CD14-positive monocyte (primary cell): ENCODE results near the gene DVL2. TPM values are rescaled to one million over a fixed set of nuclear protein-coding genes. Genes with fewer than 3 reads are reported as not detected.

Experiments used
- DNase-seq, 3 donors: peaks; one replicate each; pipeline ENCODE4 v3.0.0-alpha.2; 2011 to 2022
- H2AFZ ChIP-seq: 2 replicates; pipeline ENCODE4 v1.6.0; 2012; ENCODE audit warnings: mild to moderate bottlenecking, low read depth, low read length, inconsistent platforms; ENCODE audit not compliant: insufficient read depth, poor library complexity, severe bottlenecking
- H3K27ac ChIP-seq, 2 donors: 1 replicate in 1 of 2; 2 replicates in 1 of 2; pipeline ENCODE4 v1.5.1; 2012 to 2013; ENCODE audit warnings: low read length in 2 of 2, control low read depth in 1 of 2, inconsistent platforms in 1 of 2, low read depth in 1 of 2, mild to moderate bottlenecking in 1 of 2
- H3K27me3 ChIP-seq, 2 donors: one replicate each; pipeline versions ENCODE4 v1.6.0 to v1.6.1; 2011 to 2013; ENCODE audit warnings: low read length in 2 of 2; ENCODE audit not compliant: control insufficient read depth in 2 of 2, insufficient read depth in 2 of 2
- H3K36me3 ChIP-seq, 2 donors: replicated peaks in 1 of 2; 1 replicate in 1 of 2; 2 replicates in 1 of 2; pipeline versions ENCODE4 v1.5.1 to v1.6.1; 2012 to 2013; ENCODE audit warnings: low read length in 2 of 2, control low read depth in 1 of 2, inconsistent platforms in 1 of 2, mild to moderate bottlenecking in 1 of 2; ENCODE audit not compliant: insufficient read depth in 2 of 2, control insufficient read depth in 1 of 2
- H3K4me1 ChIP-seq, 2 donors: 1 replicate in 1 of 2; 2 replicates in 1 of 2; pipeline versions ENCODE4 v1.5.1 to v1.6.1; 2012 to 2013; ENCODE audit warnings: low read length in 2 of 2, control low read depth in 1 of 2, inconsistent platforms in 1 of 2, mild to moderate bottlenecking in 1 of 2, moderate library complexity in 1 of 2; ENCODE audit not compliant: insufficient read depth in 2 of 2, control insufficient read depth in 1 of 2
- H3K4me2 ChIP-seq: replicated peaks from 2 replicates; pipeline ENCODE3; 2012; ENCODE audit warnings: low read length, moderate library complexity, mild to moderate bottlenecking; ENCODE audit not compliant: poor library complexity, severe bottlenecking; ENCODE audit errors: extremely low read depth
- H3K4me3 ChIP-seq, 3 experiments: fragments of 200-600 bp in 1 of 3; sonication (generic) in 1 of 3; replicated peaks in 1 of 3; 1 replicate in 2 of 3; 2 replicates in 1 of 3; pipeline ENCODE4 v1.5.1; 2011 to 2013; ENCODE audit warnings: low read length in 3 of 3, mild to moderate bottlenecking in 3 of 3, control low read depth in 2 of 3, low read depth in 2 of 3, inconsistent platforms in 1 of 3, moderate library complexity in 1 of 3
- H3K79me2 ChIP-seq: 2 replicates; pipeline ENCODE4 v1.6.0; 2012; ENCODE audit warnings: mild to moderate bottlenecking, control low read depth, inconsistent platforms, low read length, moderate library complexity; ENCODE audit not compliant: insufficient read depth
- H3K9ac ChIP-seq: 2 replicates; pipeline ENCODE4 v1.6.0; 2017; ENCODE audit warnings: low read length, mild to moderate bottlenecking; ENCODE audit not compliant: insufficient read depth, poor library complexity, severe bottlenecking
- H3K9me3 ChIP-seq, 2 donors: replicated peaks in 1 of 2; 1 replicate in 1 of 2; 2 replicates in 1 of 2; pipeline versions ENCODE4 v1.5.1 to v1.6.1; 2012 to 2013; ENCODE audit warnings: low read length in 2 of 2, control low read depth in 1 of 2; ENCODE audit not compliant: control insufficient read depth in 1 of 2, insufficient read depth in 1 of 2
- H4K20me1 ChIP-seq: 2 replicates; pipeline ENCODE4 v1.6.0; 2012; ENCODE audit warnings: mild to moderate bottlenecking, low read length, control low read depth, moderate library complexity; ENCODE audit not compliant: insufficient read depth
- H3K27ac Mint-ChIP-seq, 7 donors: one replicate each; pipeline ENCODE4 v1.8.0; 2020; ENCODE audit warnings: mild to moderate bottlenecking in 7 of 7, mixed read lengths in 7 of 7, moderate library complexity in 6 of 7, inconsistent platforms in 2 of 7
- H3K27me3 Mint-ChIP-seq, 3 donors: one replicate each; pipeline ENCODE4 v1.8.0; 2021 to 2022; ENCODE audit warnings: low read depth in 3 of 3, mild to moderate bottlenecking in 3 of 3, mixed read lengths in 3 of 3, moderate library complexity in 3 of 3, inconsistent platforms in 1 of 3
- H3K36me3 Mint-ChIP-seq, 2 donors: one replicate each; pipeline ENCODE4 v1.8.0; 2020; ENCODE audit warnings: mixed read lengths in 2 of 2, inconsistent platforms in 1 of 2, mild to moderate bottlenecking in 1 of 2
- H3K4me1 Mint-ChIP-seq: one replicate; pipeline ENCODE4 v1.8.0; 2020; ENCODE audit warnings: mild to moderate bottlenecking, mixed read lengths
- H3K4me3 Mint-ChIP-seq, 2 donors: one replicate each; pipeline ENCODE4 v1.8.0; 2020; ENCODE audit warnings: mild to moderate bottlenecking in 2 of 2, mixed read lengths in 2 of 2, moderate library complexity in 1 of 2
- H3K9me3 Mint-ChIP-seq, 7 donors: one replicate each; pipeline ENCODE4 v1.8.0; 2020 to 2022; ENCODE audit warnings: mixed read lengths in 7 of 7, mild to moderate bottlenecking in 6 of 7, moderate library complexity in 6 of 7, inconsistent platforms in 2 of 7
- WGBS: methylation state at CpG from one replicate; pipeline ENCODE4 v1.1.5; 2013; ENCODE audit warnings: missing lambda C conversion rate; ENCODE audit not compliant: insufficient coverage; 5-methylcytosine and 5-hydroxymethylcytosine counted together
- intact Hi-C, 2 donors: fragments of 100-400 bp; cut with micrococcal nuclease; formaldehyde crosslinking; loops; one replicate each; pipeline versions ENCODE4 v1.15.0 to v1.15.1; 2023
- polyA plus RNA-seq, 3 donors: library from polyadenylated mRNA; depleted of rRNA in 1 of 3; unstranded in 2 of 3; stranded (reverse) in 1 of 3; fragments of 300-500 nt in 2 of 3; fragments of >200 nt in 1 of 3; fragmentation: Illumina TruSeq in 2 of 3; gene quantifications; 1 replicate in 2 of 3; 2 replicates in 1 of 3; pipeline ENCODE4 v1.2.3, GENCODE V29; 2012 to 2021
- TF ChIP-seq, protein P1 (sequence below): fragments of 200-600 bp; IDR thresholded peaks from one replicate; pipeline ENCODE4 v1.8.0; 2022; ENCODE audit warnings: antibody characterized with exemption, mild to moderate bottlenecking

DVL2 gene
- polyA plus RNA-seq, 3 donors: 6.7 to 7.8 (median 7.0) TPM

DNA sequence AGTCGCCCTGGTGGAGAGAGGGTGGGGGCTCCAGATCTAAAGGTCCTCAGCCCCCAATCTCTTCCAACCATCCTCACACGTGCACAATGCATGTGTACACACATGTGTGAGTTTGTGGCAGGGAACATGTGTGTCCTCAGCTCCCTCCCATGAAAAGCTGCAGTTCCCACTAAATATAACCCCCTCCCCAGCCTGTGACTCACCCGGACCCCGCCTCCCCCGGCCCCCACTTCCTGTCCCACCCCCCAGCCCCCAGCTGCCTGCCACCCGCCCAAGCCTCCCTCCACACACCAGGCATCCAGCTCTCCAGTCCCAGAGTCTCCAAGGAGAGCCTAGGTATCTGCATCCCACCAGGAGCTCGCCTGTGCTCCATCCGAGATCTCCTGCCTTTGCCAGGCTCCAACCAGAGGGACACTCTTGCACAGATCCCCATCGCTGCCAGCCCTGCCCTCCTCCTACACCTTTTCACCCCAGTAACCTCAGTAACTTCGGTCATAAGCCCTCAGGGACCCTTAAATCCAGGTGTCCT lies 18.6 kb downstream of the DVL2 start:
- 33% methylated on average over 4 of the region's 10 CpGs for WGBS
- DNase-seq: no peak
- Histone ChIP-seq H3K4me2 (peak overlapping the region; percentile 90), H3K27me3 (no peaks in the 10 kb centered on the region), H4K20me1 (peaks cover 46% of the 10 kb centered on the region), H3K4me1 (peaks cover 63 to 68% of the 10 kb centered on the region in 2 donors), H3K79me2 (peaks cover 63% of the 10 kb centered on the region), H2AFZ (no peak overlapping the region), H3K4me3 (peak overlapping the region in 1 of 3 experiments; percentile 83), H3K9ac (no peak overlapping the region), H3K36me3 (no peaks in the 10 kb centered on the region), H3K9me3 (no peaks in the 10 kb centered on the region), H3K27ac (peak overlapping the region; percentile 8 to 71)
- peak overlapping the region in 6 of 7 donors; percentile 25 to 100 (median 98) for H3K27ac Mint-ChIP-seq
- intact Hi-C loops: loop anchor here in 1 of 2 donors (2.0 to 10.0 kb wide), 3 partner anchors 19 to 189 kb away; partner anchors contain the start of genes CTDNEP1, DVL2, ELP5 and NLGN2
- H3K9me3 Mint-ChIP-seq: peaks cover 0 to 2% (median 0%) of the 10 kb centered on the region in 7 donors
- H3K4me1 Mint-ChIP-seq: peaks cover 74% of the 10 kb centered on the region
- H3K36me3 Mint-ChIP-seq: peaks cover 0 to 5% of the 10 kb centered on the region in 2 donors
- TF ChIP-seq, protein P1, sequence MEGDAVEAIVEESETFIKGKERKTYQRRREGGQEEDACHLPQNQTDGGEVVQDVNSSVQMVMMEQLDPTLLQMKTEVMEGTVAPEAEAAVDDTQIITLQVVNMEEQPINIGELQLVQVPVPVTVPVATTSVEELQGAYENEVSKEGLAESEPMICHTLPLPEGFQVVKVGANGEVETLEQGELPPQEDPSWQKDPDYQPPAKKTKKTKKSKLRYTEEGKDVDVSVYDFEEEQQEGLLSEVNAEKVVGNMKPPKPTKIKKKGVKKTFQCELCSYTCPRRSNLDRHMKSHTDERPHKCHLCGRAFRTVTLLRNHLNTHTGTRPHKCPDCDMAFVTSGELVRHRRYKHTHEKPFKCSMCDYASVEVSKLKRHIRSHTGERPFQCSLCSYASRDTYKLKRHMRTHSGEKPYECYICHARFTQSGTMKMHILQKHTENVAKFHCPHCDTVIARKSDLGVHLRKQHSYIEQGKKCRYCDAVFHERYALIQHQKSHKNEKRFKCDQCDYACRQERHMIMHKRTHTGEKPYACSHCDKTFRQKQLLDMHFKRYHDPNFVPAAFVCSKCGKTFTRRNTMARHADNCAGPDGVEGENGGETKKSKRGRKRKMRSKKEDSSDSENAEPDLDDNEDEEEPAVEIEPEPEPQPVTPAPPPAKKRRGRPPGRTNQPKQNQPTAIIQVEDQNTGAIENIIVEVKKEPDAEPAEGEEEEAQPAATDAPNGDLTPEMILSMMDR: no peak
- peak overlapping the region; percentile 69 to 75 for H3K4me3 Mint-ChIP-seq
- peaks cover 2 to 11% (median 3%) of the 10 kb centered on the region in 3 donors for H3K27me3 Mint-ChIP-seq

- H3K4me3 ChIP-seq: peak overlapping the region in 2 of 3 experiments; percentile 62 to 83
- intact Hi-C loops: loop anchor here in 1 of 2 donors (2.0 to 10.0 kb wide), 3 partner anchors 20 to 190 kb away; partner anchors contain the start of genes CTDNEP1, DVL2, ELP5 and NLGN2
- Mint-ChIP-seq H3K4me1 (peaks cover 68% of the 10 kb centered on the region), H3K36me3 (peaks cover 2 to 9% of the 10 kb centered on the region in 2 donors), H3K27me3 (peaks cover 2 to 11% (median 3%) of the 10 kb centered on the region in 3 donors), H3K9me3 (peaks cover 0 to 2% (median 0%) of the 10 kb centered on the region in 7 donors), H3K4me3 (peak overlapping the region; percentile 89 to 90), H3K27ac (peak overlapping the region in 6 of 7 donors; percentile 94 to 100 (median 99))
- no peaks in the 10 kb centered on the region for H3K27me3 ChIP-seq
- no peak for DNase-seq
- H3K27ac ChIP-seq: peak overlapping the region; percentile 69 to 71
- no peak overlapping the region for H3K9ac ChIP-seq
- peaks cover 58 to 63% of the 10 kb centered on the region in 2 donors for H3K4me1 ChIP-seq
- H3K36me3 ChIP-seq: no peaks in the 10 kb centered on the region
- H3K79me2 ChIP-seq: peaks cover 63% of the 10 kb centered on the region
- no peak overlapping the region for H2AFZ ChIP-seq
- 20% methylated on average over 2 of the region's 9 CpGs for WGBS
- H4K20me1 ChIP-seq: peaks cover 51% of the 10 kb centered on the region
- H3K9me3 ChIP-seq: no peaks in the 10 kb centered on the region
- peak overlapping the region; percentile 78 for H3K4me2 ChIP-seq
- TF ChIP-seq, protein P1: no peak
Observed at GRCh38 chr17:7215136-7215638, 19.1 kb downstream of the DVL2 start.
